ENCODE data around the gene NRP2.

GRCh38 chr2:205715831-205716525, 33.7 kb downstream of the NRP2 start:
- TF ChIP-seq CTCF (IDR thresholded peaks at IDR 0.05) (no peak), POLR2AphosphoS5 (IDR thresholded peaks at IDR 0.05) (no peak)
